Measurements from ENCODE around the gene ST8SIA5.

The ST8SIA5 gene

DNA sequence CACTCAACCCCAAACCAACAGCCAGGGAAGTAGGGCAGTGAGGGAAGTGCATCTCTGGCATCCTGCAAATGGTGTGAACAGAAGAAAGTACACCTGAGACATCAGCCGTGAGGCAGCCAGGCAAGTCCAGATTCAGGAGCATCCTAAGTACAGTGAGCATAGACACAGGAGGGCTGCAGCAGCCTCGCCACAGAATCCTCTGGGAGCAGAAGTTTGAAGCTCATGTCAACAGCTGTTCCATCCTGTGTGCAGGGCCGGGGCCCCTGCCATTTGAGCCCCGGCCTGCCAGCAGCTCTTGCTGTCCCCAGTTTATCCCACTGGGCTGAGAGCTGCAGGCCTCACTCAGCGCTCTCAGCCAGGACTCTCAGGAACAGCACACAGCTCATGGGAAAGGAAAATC lies 114.3 kb downstream of the ST8SIA5 start:
- peaks cover 13% of the 10 kb centered on the region for H3K27me3 ChIP-seq (ENCODE audit: insufficient read depth, poor library complexity, severe bottlenecking)
- no peak overlapping the region for H3K27ac ChIP-seq (replicated peaks)
- no peak for DNase-seq (ENCODE audit: low read depth in 1 of 2, low spot score in 1 of 2)
- H3K4me3 ChIP-seq (replicated peaks; ENCODE audit: insufficient read depth, low read length), result no peak overlapping the region
- TF ChIP-seq POLR2AphosphoS5 (IDR thresholded peaks at IDR 0.05; ENCODE audit: low read depth) (no peak), GABPA (IDR thresholded peaks at IDR 0.05; ENCODE audit: low read depth) (no peak), SPI1 (IDR thresholded peaks at IDR 0.05; ENCODE audit: borderline replicate concordance, low read depth) (no peak)
- TF ChIP-seq, protein P1, sequence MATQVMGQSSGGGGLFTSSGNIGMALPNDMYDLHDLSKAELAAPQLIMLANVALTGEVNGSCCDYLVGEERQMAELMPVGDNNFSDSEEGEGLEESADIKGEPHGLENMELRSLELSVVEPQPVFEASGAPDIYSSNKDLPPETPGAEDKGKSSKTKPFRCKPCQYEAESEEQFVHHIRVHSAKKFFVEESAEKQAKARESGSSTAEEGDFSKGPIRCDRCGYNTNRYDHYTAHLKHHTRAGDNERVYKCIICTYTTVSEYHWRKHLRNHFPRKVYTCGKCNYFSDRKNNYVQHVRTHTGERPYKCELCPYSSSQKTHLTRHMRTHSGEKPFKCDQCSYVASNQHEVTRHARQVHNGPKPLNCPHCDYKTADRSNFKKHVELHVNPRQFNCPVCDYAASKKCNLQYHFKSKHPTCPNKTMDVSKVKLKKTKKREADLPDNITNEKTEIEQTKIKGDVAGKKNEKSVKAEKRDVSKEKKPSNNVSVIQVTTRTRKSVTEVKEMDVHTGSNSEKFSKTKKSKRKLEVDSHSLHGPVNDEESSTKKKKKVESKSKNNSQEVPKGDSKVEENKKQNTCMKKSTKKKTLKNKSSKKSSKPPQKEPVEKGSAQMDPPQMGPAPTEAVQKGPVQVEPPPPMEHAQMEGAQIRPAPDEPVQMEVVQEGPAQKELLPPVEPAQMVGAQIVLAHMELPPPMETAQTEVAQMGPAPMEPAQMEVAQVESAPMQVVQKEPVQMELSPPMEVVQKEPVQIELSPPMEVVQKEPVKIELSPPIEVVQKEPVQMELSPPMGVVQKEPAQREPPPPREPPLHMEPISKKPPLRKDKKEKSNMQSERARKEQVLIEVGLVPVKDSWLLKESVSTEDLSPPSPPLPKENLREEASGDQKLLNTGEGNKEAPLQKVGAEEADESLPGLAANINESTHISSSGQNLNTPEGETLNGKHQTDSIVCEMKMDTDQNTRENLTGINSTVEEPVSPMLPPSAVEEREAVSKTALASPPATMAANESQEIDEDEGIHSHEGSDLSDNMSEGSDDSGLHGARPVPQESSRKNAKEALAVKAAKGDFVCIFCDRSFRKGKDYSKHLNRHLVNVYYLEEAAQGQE (IDR thresholded peaks at IDR 0.05; ENCODE audit: insufficient replicate concordance, low read depth), result no peak
- TF ChIP-seq, protein P2, sequence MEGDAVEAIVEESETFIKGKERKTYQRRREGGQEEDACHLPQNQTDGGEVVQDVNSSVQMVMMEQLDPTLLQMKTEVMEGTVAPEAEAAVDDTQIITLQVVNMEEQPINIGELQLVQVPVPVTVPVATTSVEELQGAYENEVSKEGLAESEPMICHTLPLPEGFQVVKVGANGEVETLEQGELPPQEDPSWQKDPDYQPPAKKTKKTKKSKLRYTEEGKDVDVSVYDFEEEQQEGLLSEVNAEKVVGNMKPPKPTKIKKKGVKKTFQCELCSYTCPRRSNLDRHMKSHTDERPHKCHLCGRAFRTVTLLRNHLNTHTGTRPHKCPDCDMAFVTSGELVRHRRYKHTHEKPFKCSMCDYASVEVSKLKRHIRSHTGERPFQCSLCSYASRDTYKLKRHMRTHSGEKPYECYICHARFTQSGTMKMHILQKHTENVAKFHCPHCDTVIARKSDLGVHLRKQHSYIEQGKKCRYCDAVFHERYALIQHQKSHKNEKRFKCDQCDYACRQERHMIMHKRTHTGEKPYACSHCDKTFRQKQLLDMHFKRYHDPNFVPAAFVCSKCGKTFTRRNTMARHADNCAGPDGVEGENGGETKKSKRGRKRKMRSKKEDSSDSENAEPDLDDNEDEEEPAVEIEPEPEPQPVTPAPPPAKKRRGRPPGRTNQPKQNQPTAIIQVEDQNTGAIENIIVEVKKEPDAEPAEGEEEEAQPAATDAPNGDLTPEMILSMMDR (IDR thresholded peaks at IDR 0.05; ENCODE audit: insufficient read depth, low read length), result no peak

DNA sequence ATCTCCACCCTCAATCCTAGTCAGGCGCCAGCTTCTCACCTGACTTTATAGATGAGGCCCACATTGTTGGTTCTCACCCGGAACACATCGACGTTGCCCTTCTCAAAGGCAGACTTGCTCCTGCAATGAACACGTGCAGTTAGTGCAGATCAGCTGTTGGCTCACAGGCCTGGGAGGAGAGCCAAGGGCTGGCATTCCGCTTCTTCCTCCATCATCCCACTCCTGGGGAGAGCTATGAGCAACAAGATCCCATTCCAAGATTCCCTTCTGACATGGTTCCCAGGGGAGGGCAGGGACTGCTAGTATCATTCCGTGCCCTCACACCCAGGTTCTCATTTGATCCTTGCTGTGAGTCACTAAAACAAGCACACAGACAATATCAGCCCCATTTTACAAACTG lies 114.9 kb downstream of the ST8SIA5 start:
- Histone ChIP-seq H3K4me3 (replicated peaks; ENCODE audit: insufficient read depth, low read length) (no peak overlapping the region), H3K27ac (replicated peaks) (no peak overlapping the region), H3K27me3 (ENCODE audit: insufficient read depth, poor library complexity, severe bottlenecking) (peaks cover 13% of the 10 kb centered on the region)
- DNase-seq (ENCODE audit: low read depth in 1 of 2, low spot score in 1 of 2), result no peak
- TF ChIP-seq SPI1 (IDR thresholded peaks at IDR 0.05; ENCODE audit: borderline replicate concordance, low read depth), result no peak
- TF ChIP-seq, protein P2 (IDR thresholded peaks at IDR 0.05; ENCODE audit: insufficient read depth, low read length), result no peak
- TF ChIP-seq, protein P1 (IDR thresholded peaks at IDR 0.05; ENCODE audit: insufficient replicate concordance, low read depth), result no peak
- no peak for TF ChIP-seq GABPA (IDR thresholded peaks at IDR 0.05; ENCODE audit: low read depth)
- TF ChIP-seq POLR2AphosphoS5 (IDR thresholded peaks at IDR 0.05; ENCODE audit: low read depth), result no peak

DNA sequence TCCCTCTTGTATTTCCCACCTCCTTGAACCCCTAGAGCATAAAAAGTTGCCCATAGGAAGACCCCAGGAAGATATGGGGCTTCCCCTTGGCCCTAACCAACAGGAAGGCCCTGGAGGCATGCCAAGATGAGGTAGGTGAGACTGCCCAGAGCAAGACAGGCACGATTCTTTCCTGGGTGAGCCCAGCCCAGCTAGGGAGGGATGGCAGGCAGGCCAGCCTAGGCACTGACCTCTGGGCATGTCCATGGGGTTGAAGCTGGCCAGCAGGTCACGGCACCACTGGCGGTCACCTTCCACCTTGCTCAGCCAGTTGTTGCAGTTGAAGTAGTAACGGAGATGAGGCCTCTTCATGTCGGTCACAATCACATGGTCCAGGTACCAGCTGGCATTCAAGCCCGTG lies 117.5 kb downstream of the ST8SIA5 start:
- DNase-seq (ENCODE audit: low read depth in 1 of 2, low spot score in 1 of 2), result no peak
- Histone ChIP-seq H3K4me3 (replicated peaks; ENCODE audit: insufficient read depth, low read length) (no peak overlapping the region), H3K27me3 (ENCODE audit: insufficient read depth, poor library complexity, severe bottlenecking) (peaks cover 5% of the 10 kb centered on the region), H3K27ac (replicated peaks) (no peak overlapping the region)
- TF ChIP-seq SPI1 (IDR thresholded peaks at IDR 0.05; ENCODE audit: borderline replicate concordance, low read depth), result no peak
- TF ChIP-seq, protein P1 (IDR thresholded peaks at IDR 0.05; ENCODE audit: insufficient replicate concordance, low read depth), result no peak
- TF ChIP-seq POLR2AphosphoS5 (IDR thresholded peaks at IDR 0.05; ENCODE audit: low read depth), result no peak
- no peak for TF ChIP-seq GABPA (IDR thresholded peaks at IDR 0.05; ENCODE audit: low read depth)
- TF ChIP-seq, protein P2 (IDR thresholded peaks at IDR 0.05; ENCODE audit: insufficient read depth, low read length), result no peak

Data from HL-60 (cell line).